ENCODE data around the gene NSDHL. TPM values are rescaled to one million over a fixed set of nuclear protein-coding genes. Genes with fewer than 3 reads are reported as not detected.

NSDHL gene
- total and polyA plus RNA-seq, 4 donors: 8.1 to 10.1 (median 9.7) TPM

Other genes starting within 250 kb of the NSDHL start
- gene GABRQ, start 193.2 kb upstream of the NSDHL start, total RNA-seq: under 1 TPM in 1 of 2 donors, not detected in 1; 0.06 TPM
- not detected for gene GABRQ, start 193.2 kb upstream of the NSDHL start, polyA plus RNA-seq
- gene MAGEA3, start 132.3 kb upstream of the NSDHL start, total RNA-seq: not detected
- not detected for gene MAGEA3, start 132.3 kb upstream of the NSDHL start, polyA plus RNA-seq
- not detected for gene CSAG2, start 121.8 kb upstream of the NSDHL start, total RNA-seq
- gene CSAG2, start 121.8 kb upstream of the NSDHL start, polyA plus RNA-seq: not detected
- not detected for gene MAGEA2B, start 116.4 kb upstream of the NSDHL start, total RNA-seq
- gene MAGEA2B, start 116.4 kb upstream of the NSDHL start, polyA plus RNA-seq: not detected
- not detected for gene CSAG1, start 97.3 kb upstream of the NSDHL start, total RNA-seq
- not detected for gene CSAG1, start 97.3 kb upstream of the NSDHL start, polyA plus RNA-seq
- gene MAGEA12, start 97.3 kb upstream of the NSDHL start, total RNA-seq: not detected
- not detected for gene MAGEA12, start 97.3 kb upstream of the NSDHL start, polyA plus RNA-seq
- not detected for gene MAGEA2, start 77.2 kb upstream of the NSDHL start, total RNA-seq
- not detected for gene MAGEA2, start 77.2 kb upstream of the NSDHL start, polyA plus RNA-seq
- gene CSAG3, start 71.8 kb upstream of the NSDHL start, total RNA-seq: not detected
- gene CSAG3, start 71.8 kb upstream of the NSDHL start, polyA plus RNA-seq: not detected
- not detected for gene MAGEA6, start 61.4 kb upstream of the NSDHL start, total RNA-seq
- gene MAGEA6, start 61.4 kb upstream of the NSDHL start, polyA plus RNA-seq: not detected
- gene CETN2, start 306 bp upstream of the NSDHL start, total RNA-seq: 10 to 100 TPM; 22.1 to 22.8 TPM
- 10 to 100 TPM; 38.7 to 38.9 TPM for gene CETN2, start 306 bp upstream of the NSDHL start, polyA plus RNA-seq
- 10 to 100 TPM in 1 of 2 donors, 1 to 10 TPM in 1; 8.0 to 13.5 TPM for gene ZNF185, start 67.0 kb downstream of the NSDHL start, total RNA-seq
- 1 to 10 TPM; 2.6 to 4.8 TPM for gene ZNF185, start 67.0 kb downstream of the NSDHL start, polyA plus RNA-seq
- not detected for gene PNMA5, start 163.1 kb downstream of the NSDHL start, total RNA-seq
- not detected for gene PNMA5, start 163.1 kb downstream of the NSDHL start, polyA plus RNA-seq
- gene PNMA3, start 225.4 kb downstream of the NSDHL start, total RNA-seq: under 1 TPM; 0.13 to 0.57 TPM
- gene PNMA3, start 225.4 kb downstream of the NSDHL start, polyA plus RNA-seq: under 1 TPM in 1 of 2 donors, not detected in 1; 0.08 TPM
- gene PNMA6A, start 241.4 kb downstream of the NSDHL start, total RNA-seq: 1 to 10 TPM; 2.3 to 3.7 TPM
- gene PNMA6A, start 241.4 kb downstream of the NSDHL start, polyA plus RNA-seq: 1 to 10 TPM in 1 of 2 donors, under 1 TPM in 1; 0.74 to 1.3 TPM